Immature natural killer cell (primary cell): ENCODE measurements around the gene PHETA1. TPM values are rescaled to one million over a fixed set of nuclear protein-coding genes. Genes with fewer than 3 reads are reported as not detected.

ENCODE experiments used
- DNase-seq, 3 donors: peaks; one replicate each; pipeline ENCODE4 v3.0.0; 2022; ENCODE audit warnings: mixed read lengths in 1 of 3
- H3K27ac Mint-ChIP-seq, 6 donors: one replicate each; pipeline ENCODE4 v1.8.0; 2020; ENCODE audit warnings: mixed read lengths in 6 of 6, mild to moderate bottlenecking in 5 of 6, inconsistent platforms in 4 of 6, moderate library complexity in 3 of 6
- H3K27me3 Mint-ChIP-seq, 3 donors: one replicate each; pipeline ENCODE4 v1.8.0; 2020 to 2021; ENCODE audit warnings: low read depth in 3 of 3, mild to moderate bottlenecking in 3 of 3, mixed read lengths in 3 of 3, moderate library complexity in 3 of 3, inconsistent platforms in 1 of 3
- H3K36me3 Mint-ChIP-seq, 3 donors: one replicate each; pipeline ENCODE4 v1.8.0; 2020; ENCODE audit warnings: mixed read lengths in 3 of 3, inconsistent platforms in 2 of 3, mild to moderate bottlenecking in 2 of 3
- H3K4me1 Mint-ChIP-seq, 2 donors: one replicate each; pipeline ENCODE4 v1.8.0; 2020; ENCODE audit warnings: inconsistent platforms in 2 of 2, mild to moderate bottlenecking in 2 of 2, mixed read lengths in 2 of 2, moderate library complexity in 1 of 2
- H3K4me3 Mint-ChIP-seq, 5 donors: one replicate each; pipeline ENCODE4 v1.8.0; 2020; ENCODE audit warnings: mild to moderate bottlenecking in 5 of 5, mixed read lengths in 5 of 5, inconsistent platforms in 3 of 5, moderate library complexity in 3 of 5
- H3K9me3 Mint-ChIP-seq, 6 donors: one replicate each; pipeline ENCODE4 v1.8.0; 2020; ENCODE audit warnings: mild to moderate bottlenecking in 6 of 6, mixed read lengths in 6 of 6, inconsistent platforms in 4 of 6, moderate library complexity in 3 of 6
- polyA plus RNA-seq, 3 donors: library from polyadenylated mRNA; unstranded; fragments of 300-500 nt; fragmentation: Illumina TruSeq; gene quantifications; one replicate each; pipeline ENCODE4 v1.2.3, GENCODE V29; 2021

Gene PHETA1, protein sequence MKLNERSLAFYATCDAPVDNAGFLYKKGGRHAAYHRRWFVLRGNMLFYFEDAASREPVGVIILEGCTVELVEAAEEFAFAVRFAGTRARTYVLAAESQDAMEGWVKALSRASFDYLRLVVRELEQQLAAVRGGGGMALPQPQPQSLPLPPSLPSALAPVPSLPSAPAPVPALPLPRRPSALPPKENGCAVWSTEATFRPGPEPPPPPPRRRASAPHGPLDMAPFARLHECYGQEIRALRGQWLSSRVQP
- 1 to 10 TPM; 2.0 to 5.5 (median 2.1) TPM for polyA plus RNA-seq

DNA sequence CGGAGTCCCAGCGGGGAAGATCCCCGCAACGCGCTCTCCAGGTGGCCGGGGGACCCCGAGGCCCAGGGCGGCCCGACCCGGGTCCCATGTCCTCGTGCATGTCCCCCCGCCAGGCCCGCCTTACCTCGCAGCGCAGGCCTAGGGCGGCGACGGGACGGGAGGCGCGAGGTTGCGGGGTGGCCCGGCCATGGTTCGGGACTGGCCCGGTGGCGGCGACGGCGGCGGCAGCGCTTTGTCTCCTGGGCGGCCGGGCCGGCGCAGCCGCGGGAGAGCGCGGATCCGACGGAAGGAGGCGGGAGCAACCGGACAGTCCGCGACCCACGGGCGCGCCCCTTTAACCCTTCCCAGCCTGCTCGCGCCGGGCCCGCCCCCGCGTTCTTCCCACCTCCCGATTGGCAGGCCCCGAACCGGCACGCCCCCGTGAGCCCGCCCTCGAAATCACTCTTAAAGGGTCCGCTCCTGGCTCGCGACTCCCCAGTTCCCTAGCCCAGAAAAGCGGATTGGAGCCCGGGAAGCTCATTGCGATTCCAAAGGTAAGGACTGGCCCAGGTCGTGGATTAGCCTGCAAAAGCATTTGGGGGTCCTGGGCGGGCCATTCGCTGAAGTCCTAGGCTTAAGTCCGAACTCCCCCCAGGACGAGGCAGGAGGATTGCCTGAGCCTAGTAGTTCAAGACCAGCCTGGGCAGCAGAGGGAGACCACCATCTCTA lies at the start of gene PHETA1:
PHETA1 (minus strand) TSS at position 308 of the 708 bp plus-strand sequence. CDS start 5,668 bp downstream, outside the sequence.
- Mint-ChIP-seq H3K4me1 (peaks cover 30 to 34% of the 10 kb centered on the region in 2 donors), H3K4me3 (peak within 1 kb of the TSS; percentile 84 to 88 (median 85)), H3K9me3 (no peaks in the 10 kb centered on the region), H3K27ac (peak within 1 kb of the TSS in 3 of 6 donors; percentile 21 to 55 (median 24)), H3K36me3 (no peaks in the 10 kb centered on the region), H3K27me3 (peaks cover 0 to 4% (median 0%) of the 10 kb centered on the region in 3 donors)
- DNase-seq, result peak; percentile 72 to 76 (median 73)

DNA sequence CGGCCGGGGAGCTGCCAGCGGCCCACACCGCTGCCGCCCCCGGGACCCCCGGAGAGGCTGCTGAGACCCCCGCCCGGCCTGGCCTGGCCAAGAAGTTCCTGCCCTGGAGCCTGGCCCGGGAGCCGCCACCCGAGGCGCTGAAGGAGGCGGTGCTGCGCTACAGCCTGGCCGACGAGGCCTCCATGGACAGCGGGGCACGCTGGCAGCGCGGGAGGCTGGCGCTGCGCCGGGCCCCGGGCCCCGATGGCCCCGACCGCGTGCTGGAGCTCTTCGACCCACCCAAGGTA lies 49.6 kb upstream of the PHETA1 start:
- H3K9me3 Mint-ChIP-seq, result no peaks in the 10 kb centered on the region
- peaks cover 0 to 10% (median 3%) of the 10 kb centered on the region in 3 donors for H3K36me3 Mint-ChIP-seq
- H3K4me1 Mint-ChIP-seq, result peaks cover 43 to 46% of the 10 kb centered on the region in 2 donors
- H3K27me3 Mint-ChIP-seq, result peaks cover 0 to 5% (median 4%) of the 10 kb centered on the region in 3 donors
- DNase-seq, result no peak
- H3K4me3 Mint-ChIP-seq, result no peak overlapping the region
- no peak overlapping the region for H3K27ac Mint-ChIP-seq

DNA sequence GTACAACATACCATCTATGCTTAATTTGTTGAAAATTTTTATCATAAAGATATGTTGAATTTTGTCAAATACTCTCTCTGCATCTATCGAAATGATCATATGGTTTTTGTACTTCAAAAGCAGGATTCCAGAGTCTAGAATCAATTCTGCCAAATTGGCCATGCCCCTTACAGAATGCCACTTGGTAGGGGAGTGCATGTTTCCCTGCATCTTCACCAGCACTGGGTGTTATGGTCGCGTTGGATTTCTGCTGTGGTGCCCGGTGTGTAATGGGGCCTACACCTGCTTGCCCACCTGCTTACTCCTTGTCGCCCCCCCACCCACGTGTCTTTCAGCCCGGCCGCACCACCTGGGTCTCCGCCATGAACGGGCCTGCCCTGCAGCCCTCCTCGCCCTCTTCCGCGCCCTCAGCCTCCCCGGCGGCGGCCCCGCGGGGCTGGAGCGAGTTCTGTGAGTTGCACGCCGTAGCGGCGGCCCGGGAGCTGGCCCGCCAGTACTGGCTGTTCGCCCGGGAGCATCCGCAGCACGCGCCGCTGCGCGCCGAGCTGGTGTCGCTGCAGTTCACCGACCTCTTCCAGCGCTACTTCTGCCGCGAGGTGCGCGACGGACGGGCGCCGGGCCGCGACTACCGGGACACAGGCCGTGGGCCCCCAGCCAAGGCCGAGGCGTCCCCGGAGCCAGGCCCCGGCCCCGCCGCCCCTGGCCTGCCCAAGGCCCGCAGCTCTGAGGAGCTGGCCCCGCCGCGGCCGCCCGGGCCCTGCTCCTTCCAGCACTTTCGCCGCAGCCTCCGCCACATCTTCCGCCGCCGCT lies 49.1 kb upstream of the PHETA1 start:
- no peak for DNase-seq
- Mint-ChIP-seq H3K9me3 (no peaks in the 10 kb centered on the region), H3K27me3 (peaks cover 0 to 5% (median 4%) of the 10 kb centered on the region in 3 donors), H3K4me3 (no peak overlapping the region), H3K4me1 (peaks cover 47 to 51% of the 10 kb centered on the region in 2 donors), H3K27ac (peak overlapping the region in 1 of 6 donors; percentile 16), H3K36me3 (peaks cover 0 to 10% (median 3%) of the 10 kb centered on the region in 3 donors)

DNA sequence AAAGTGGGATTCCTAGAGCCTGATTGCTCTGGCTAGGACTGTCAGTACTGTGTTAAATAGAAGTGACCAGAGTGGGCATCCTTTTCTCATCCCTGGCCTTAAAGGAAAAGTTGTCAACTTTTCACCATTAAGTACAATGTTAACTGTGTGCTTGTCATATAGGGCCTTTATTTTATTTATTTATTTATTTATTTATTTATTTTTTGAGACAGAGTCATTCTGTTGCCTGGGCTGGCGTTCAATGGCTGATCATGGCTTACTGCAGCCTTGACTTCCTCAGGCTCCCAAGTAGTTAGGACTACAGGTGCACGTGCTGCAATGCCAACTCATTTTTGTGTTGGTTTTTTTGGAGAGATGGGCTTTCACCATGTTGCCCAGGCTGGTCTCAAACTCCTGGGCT lies 48.4 kb upstream of the PHETA1 start:
- Mint-ChIP-seq H3K27me3 (peaks cover under 1 to 5% (median 4%) of the 10 kb centered on the region in 3 donors), H3K4me1 (peaks cover 52 to 58% of the 10 kb centered on the region in 2 donors), H3K4me3 (no peak overlapping the region), H3K36me3 (peaks cover 0 to 10% (median 3%) of the 10 kb centered on the region in 3 donors), H3K9me3 (no peaks in the 10 kb centered on the region), H3K27ac (peak overlapping the region in 3 of 6 donors; percentile 9 to 88 (median 37))
- DNase-seq, result no peak

DNA sequence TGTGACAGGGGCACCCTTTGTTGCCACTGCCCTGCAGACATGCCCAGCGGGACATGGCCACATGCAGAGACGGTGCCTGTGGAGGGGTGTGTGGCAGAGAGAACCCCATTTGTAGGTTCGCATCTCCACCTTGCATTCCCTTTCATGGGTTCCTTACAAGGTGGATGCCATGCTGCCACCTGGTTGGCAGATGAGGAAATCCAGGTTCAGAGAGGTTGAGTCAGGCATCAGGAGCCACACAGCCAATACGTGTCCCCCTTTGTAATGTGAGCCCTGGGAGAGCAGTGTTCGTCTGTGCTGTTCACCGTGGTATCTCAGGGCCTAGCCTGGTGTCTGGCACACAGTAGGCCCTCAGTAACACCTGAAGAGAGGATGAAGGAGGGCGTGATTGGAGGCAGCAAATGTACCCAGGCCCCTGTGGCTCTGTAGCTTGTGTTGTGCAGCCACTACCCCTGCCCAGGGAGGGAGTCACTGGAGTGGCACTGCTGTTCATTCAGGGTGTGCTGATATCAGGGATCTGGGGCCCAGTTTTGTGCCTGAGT lies 45.9 kb upstream of the PHETA1 start:
- no peaks in the 10 kb centered on the region for H3K9me3 Mint-ChIP-seq
- H3K36me3 Mint-ChIP-seq, result peaks cover 0 to 4% (median 3%) of the 10 kb centered on the region in 3 donors
- H3K4me3 Mint-ChIP-seq, result peak overlapping the region in 2 of 5 donors; percentile 7 to 19
- peak overlapping the region; percentile 75 to 98 (median 88) for H3K27ac Mint-ChIP-seq
- peaks cover 0 to 3% (median 3%) of the 10 kb centered on the region in 3 donors for H3K27me3 Mint-ChIP-seq
- no peak for DNase-seq
- peaks cover 68 to 76% of the 10 kb centered on the region in 2 donors for H3K4me1 Mint-ChIP-seq

DNA sequence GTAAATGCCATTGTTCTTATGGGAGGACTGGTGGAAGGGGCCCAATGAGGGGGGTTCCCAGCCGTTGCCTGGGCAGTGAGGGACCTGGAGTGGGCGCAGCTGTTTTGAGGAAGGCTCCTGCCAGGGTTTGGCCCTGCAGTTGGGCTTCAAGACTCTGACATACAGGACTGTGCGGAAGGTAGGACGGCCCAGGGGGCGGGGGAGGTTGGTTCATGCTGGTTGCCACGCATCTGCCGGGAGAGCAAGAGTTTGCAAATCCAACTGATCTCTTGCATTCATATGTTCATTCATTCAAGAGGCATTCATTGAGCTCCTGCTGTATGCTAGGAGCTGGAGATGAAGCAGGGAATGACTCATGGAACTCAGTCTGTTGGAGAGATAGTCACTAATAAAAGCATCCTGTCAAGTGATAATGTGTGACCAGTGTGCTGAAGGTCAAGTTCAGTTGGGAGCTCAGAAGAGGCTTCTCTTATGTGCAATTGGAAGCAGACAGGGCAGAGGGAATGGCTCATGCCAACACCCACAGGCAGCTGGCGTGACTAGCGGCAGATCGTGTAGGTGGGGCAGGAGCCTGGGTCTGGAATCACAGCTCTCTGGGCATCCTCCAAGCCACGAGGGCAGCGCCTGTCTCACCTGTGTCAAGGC lies 44.7 kb upstream of the PHETA1 start:
- peak overlapping the region; percentile 89 to 98 (median 92) for H3K27ac Mint-ChIP-seq
- H3K4me3 Mint-ChIP-seq, result peak overlapping the region; percentile 2 to 79 (median 65)
- H3K4me1 Mint-ChIP-seq, result peaks cover 78 to 88% of the 10 kb centered on the region in 2 donors
- no peak for DNase-seq
- H3K9me3 Mint-ChIP-seq, result no peaks in the 10 kb centered on the region
- H3K36me3 Mint-ChIP-seq, result peaks cover 0 to 4% (median 3%) of the 10 kb centered on the region in 3 donors
- peaks cover 1 to 3% (median 1%) of the 10 kb centered on the region in 3 donors for H3K27me3 Mint-ChIP-seq

- H3K4me1 Mint-ChIP-seq, result peaks cover 84 to 94% of the 10 kb centered on the region in 2 donors
- H3K27ac Mint-ChIP-seq, result peak overlapping the region; percentile 89 to 98 (median 92)
- H3K27me3 Mint-ChIP-seq, result peaks cover 1 to 3% (median 1%) of the 10 kb centered on the region in 3 donors
- H3K4me3 Mint-ChIP-seq, result peak overlapping the region; percentile 58 to 85 (median 79)
- DNase-seq, result no peak
- peaks cover 0 to 4% (median 3%) of the 10 kb centered on the region in 3 donors for H3K36me3 Mint-ChIP-seq
- H3K9me3 Mint-ChIP-seq, result no peaks in the 10 kb centered on the region
Observed at GRCh38 chr12:111412830-111413441, 44.0 kb upstream of the PHETA1 start.

- Mint-ChIP-seq H3K9me3 (no peaks in the 10 kb centered on the region), H3K36me3 (peaks cover 0 to 4% (median 3%) of the 10 kb centered on the region in 3 donors), H3K4me1 (peaks cover 89 to 95% of the 10 kb centered on the region in 2 donors), H3K4me3 (peak overlapping the region; percentile 58 to 85 (median 79)), H3K27me3 (peaks cover 1 to 3% (median 3%) of the 10 kb centered on the region in 3 donors), H3K27ac (peak overlapping the region; percentile 89 to 98 (median 92))
- DNase-seq, result no peak
Observed at GRCh38 chr12:111412007-111412829, 43.3 kb upstream of the PHETA1 start.

GRCh38 chr12:111411185-111411764 lies 42.4 kb upstream of the PHETA1 start:
- H3K36me3 Mint-ChIP-seq, result no peaks in the 10 kb centered on the region
- no peaks in the 10 kb centered on the region for H3K9me3 Mint-ChIP-seq
- H3K4me3 Mint-ChIP-seq, result peak overlapping the region; percentile 59 to 86 (median 63)

DNA sequence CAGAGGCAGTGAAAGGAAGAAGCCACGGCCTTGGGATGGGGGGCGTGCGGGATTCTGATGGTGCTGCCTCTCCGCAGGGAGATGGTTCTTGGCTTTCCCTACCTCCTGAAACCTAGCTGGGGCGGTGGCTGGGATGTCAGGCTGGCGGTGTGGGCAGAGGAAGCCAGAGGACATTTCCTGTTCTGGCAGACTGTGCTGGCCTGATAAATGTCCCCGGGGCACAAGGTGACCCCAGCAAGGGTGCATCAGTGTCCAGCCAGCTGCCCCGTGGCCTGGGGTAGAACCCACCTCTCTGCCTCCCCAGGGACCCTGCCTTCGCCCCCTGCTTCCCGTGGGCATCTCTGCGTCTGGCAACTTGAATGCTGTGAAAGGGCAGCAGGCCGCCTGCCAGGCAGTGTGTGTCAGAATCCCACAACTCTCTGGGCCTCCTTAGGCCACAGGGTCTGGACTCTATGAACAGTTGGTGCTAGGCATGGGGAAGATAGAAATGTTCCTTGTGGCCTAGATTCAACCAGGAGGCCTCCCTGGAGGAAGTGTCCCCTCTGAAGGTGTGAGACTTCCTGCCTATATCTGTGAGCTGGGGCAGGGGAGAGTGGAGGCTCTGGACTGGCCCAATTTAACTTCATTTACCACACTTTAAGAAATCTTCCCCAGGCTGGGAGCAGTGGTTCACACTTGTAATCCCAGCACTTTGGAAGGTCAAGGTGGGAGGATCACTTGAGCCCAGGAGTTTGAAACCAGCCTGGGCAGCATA lies 41.7 kb upstream of the PHETA1 start:
- H3K4me1 Mint-ChIP-seq, result peaks cover 86 to 88% of the 10 kb centered on the region in 2 donors
- H3K9me3 Mint-ChIP-seq, result no peaks in the 10 kb centered on the region
- peaks cover 6% of the 10 kb centered on the region in 3 donors for H3K27me3 Mint-ChIP-seq
- no peaks in the 10 kb centered on the region for H3K36me3 Mint-ChIP-seq
- no peak for DNase-seq
- peak overlapping the region; percentile 81 to 92 (median 90) for H3K27ac Mint-ChIP-seq
- peak overlapping the region; percentile 62 to 95 (median 86) for H3K4me3 Mint-ChIP-seq

More at GRCh38 chr12:111411185-111411764, 42.4 kb upstream of the PHETA1 start:
- H3K27me3 Mint-ChIP-seq, result peaks cover 6% of the 10 kb centered on the region in 3 donors
- DNase-seq, result no peak
- H3K4me1 Mint-ChIP-seq, result peaks cover 91% of the 10 kb centered on the region in 2 donors
- H3K27ac Mint-ChIP-seq, result peak overlapping the region; percentile 81 to 92 (median 90)

- DNase-seq, result no peak
- Mint-ChIP-seq H3K27me3 (peaks cover 8% of the 10 kb centered on the region in 3 donors), H3K36me3 (no peaks in the 10 kb centered on the region), H3K9me3 (no peaks in the 10 kb centered on the region), H3K27ac (peak overlapping the region; percentile 81 to 98 (median 92)), H3K4me1 (peaks cover 85 to 87% of the 10 kb centered on the region in 2 donors), H3K4me3 (peak overlapping the region; percentile 75 to 95 (median 90))
Observed at GRCh38 chr12:111409780-111410430, 41.0 kb upstream of the PHETA1 start.
